ENCODE data around the gene AHI1. TPM values are rescaled to one million over a fixed set of nuclear protein-coding genes. Genes with fewer than 3 reads are reported as not detected.

The AHI1 gene
- total RNA-seq, 1 experiment from 2014 or later = 18.8 TPM

GRCh38 chr6:135266675-135267074, 230.9 kb downstream of the AHI1 start:
- TF ChIP-seq ATF6 (CRISPR knock-in tag; IDR thresholded peaks at IDR 0.05) (no peak), PRDM15 (CRISPR knock-in tag; IDR thresholded peaks at IDR 0.05) (no peak), IRF2 (CRISPR knock-in tag; IDR thresholded peaks at IDR 0.05; ENCODE audit: borderline replicate concordance, low read depth) (no peak), JAZF1 (CRISPR knock-in tag; IDR thresholded peaks at IDR 0.05) (no peak), ZNF317 (CRISPR knock-in tag; IDR thresholded peaks at IDR 0.05; ENCODE audit: borderline replicate concordance, low read depth) (no peak)

GRCh38 chr6:135265278-135265677, 232.3 kb downstream of the AHI1 start:
- no peaks in the 10 kb centered on the region for H3K36me3 Mint-ChIP-seq
- DNase-seq (ENCODE audit: low spot score) (no peak), ATAC-seq (peak; percentile 27; the same call in 1 of the 2 replicates)
- POLR2A ChIA-PET = no interaction called here
- H3K27me3 Mint-ChIP-seq (ENCODE audit: low read depth) = 0 out of 2 replicates have a peak, but pooled peaks cover 3% of the 10 kb centered on the region
- no peak overlapping the region for H3K27ac Mint-ChIP-seq
- TF ChIP-seq TEAD1 (CRISPR knock-in tag; IDR thresholded peaks at IDR 0.05) = no peak
- no peak for TF ChIP-seq JAZF1 (CRISPR knock-in tag; IDR thresholded peaks at IDR 0.05)
- H3K4me3 Mint-ChIP-seq = no peak overlapping the region
- peaks cover 36% of the 10 kb centered on the region for H3K4me1 Mint-ChIP-seq
- CTCF ChIA-PET = interaction anchor here (0.6 to 1.3 kb wide), 3 partner anchors 8 to 125 kb away, joined by 3 read pairs; no protein-coding TSS in a partner anchor
- peaks cover 5% of the 10 kb centered on the region for H3K9me3 Mint-ChIP-seq

More at GRCh38 chr6:135266675-135267074, 230.9 kb downstream of the AHI1 start:
- ATAC-seq = no peak
- DNase-seq (ENCODE audit: low spot score) = no peak
- H3K4me3 Mint-ChIP-seq = no peak overlapping the region
- ChIA-PET POLR2A (no interaction called here), CTCF (no interaction called here)
- H3K36me3 Mint-ChIP-seq = no peaks in the 10 kb centered on the region
- peaks cover 49% of the 10 kb centered on the region for H3K4me1 Mint-ChIP-seq
- 0 out of 2 replicates have a peak, but pooled peaks cover 3% of the 10 kb centered on the region for H3K27me3 Mint-ChIP-seq (ENCODE audit: low read depth)
- H3K27ac Mint-ChIP-seq = no peak overlapping the region
- peaks cover 5% of the 10 kb centered on the region for H3K9me3 Mint-ChIP-seq

- Mint-ChIP-seq H3K4me3 (no peak overlapping the region), H3K27ac (no peak overlapping the region)
- POLR2A ChIA-PET = no interaction called here
These were observed 235.4 kb downstream of the AHI1 start for GRCh38 chr6:135261872-135262725.

More at GRCh38 chr6:135261872-135262725, 235.4 kb downstream of the AHI1 start:
- peaks cover 5% of the 10 kb centered on the region for H3K9me3 Mint-ChIP-seq
- 0 out of 2 replicates have a peak, but pooled peaks cover 3% of the 10 kb centered on the region for H3K27me3 Mint-ChIP-seq (ENCODE audit: low read depth)
- CTCF ChIA-PET = no interaction called here
- H3K4me1 Mint-ChIP-seq = peaks cover 8% of the 10 kb centered on the region
- no peak for TF ChIP-seq ZNF317 (CRISPR knock-in tag; IDR thresholded peaks at IDR 0.05; ENCODE audit: borderline replicate concordance, low read depth)
- TF ChIP-seq ZNF671 (CRISPR knock-in tag; IDR thresholded peaks at IDR 0.05) = no peak
- no peak for TF ChIP-seq NR3C1 (CRISPR knock-in tag; conservative IDR thresholded peaks at IDR 0.05; ENCODE audit: low read depth)
- TF ChIP-seq ZSCAN18 (CRISPR knock-in tag; IDR thresholded peaks at IDR 0.05) = no peak
- TF ChIP-seq FOXP1 (CRISPR knock-in tag; IDR thresholded peaks at IDR 0.05; ENCODE audit: borderline replicate concordance) = no peak
- no peak for TF ChIP-seq AR (CRISPR knock-in tag; IDR thresholded peaks at IDR 0.05)
- TF ChIP-seq CBFB (CRISPR knock-in tag; IDR thresholded peaks at IDR 0.05; ENCODE audit: low read depth) = no peak
- no peak for TF ChIP-seq ZNF232 (CRISPR knock-in tag; IDR thresholded peaks at IDR 0.05)
- no peak for TF ChIP-seq E2F5 (CRISPR knock-in tag; IDR thresholded peaks at IDR 0.05)
- no peak for TF ChIP-seq USF1 (CRISPR knock-in tag; IDR thresholded peaks at IDR 0.05)
- TF ChIP-seq ESRRA (CRISPR knock-in tag; IDR thresholded peaks at IDR 0.05; ENCODE audit: borderline replicate concordance) = no peak
- TF ChIP-seq TCF7 (CRISPR knock-in tag; IDR thresholded peaks at IDR 0.05; ENCODE audit: low read depth) = no peak
- no peak for TF ChIP-seq KAT7 (CRISPR knock-in tag; IDR thresholded peaks at IDR 0.05; ENCODE audit: borderline replicate concordance)
- ATAC-seq = peak; percentile 54
- no peak for DNase-seq (ENCODE audit: low spot score)
- H3K36me3 Mint-ChIP-seq = no peaks in the 10 kb centered on the region

All from WTC11 (cell line).